DND-41 (cell line): Measurements from ENCODE around the gene PIK3R3.

Experiments
- EZH2 ChIP-seq: IDR thresholded peaks from 3 replicates; pipeline ENCODE4 v1.6.1; 2012; ENCODE audit warnings: borderline replicate concordance, low read depth, mild to moderate bottlenecking, moderate library complexity, low read length, inconsistent platforms; ENCODE audit not compliant: severe bottlenecking
- TF ChIP-seq, protein P1 (sequence below): IDR thresholded peaks from 2 replicates; pipeline ENCODE4 v1.5.1; 2012; ENCODE audit warnings: borderline replicate concordance, low read length, moderate library complexity, mild to moderate bottlenecking; ENCODE audit not compliant: poor library complexity, severe bottlenecking; ENCODE audit errors: extremely low read depth

DNA sequence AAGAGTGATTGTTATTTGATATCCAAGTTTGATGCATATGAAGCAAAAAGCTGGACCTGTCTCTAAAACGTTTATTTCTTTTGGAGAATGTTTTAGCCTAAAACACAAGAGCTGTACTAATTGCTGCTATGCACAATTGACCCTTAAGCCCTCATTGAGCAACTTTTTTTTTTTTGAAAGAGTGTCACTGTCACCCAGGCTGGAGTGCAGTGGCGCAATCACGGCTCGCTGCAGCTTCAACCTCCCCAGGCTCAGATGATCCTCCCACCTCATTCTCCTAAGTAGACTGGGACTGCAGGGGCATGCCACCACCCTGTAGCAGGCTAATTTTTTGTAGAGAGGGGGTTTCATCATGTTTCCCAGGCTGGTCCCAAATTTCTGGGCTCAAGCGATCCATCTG is 129.1 kb downstream of the PIK3R3 start:
- TF ChIP-seq, protein P1, sequence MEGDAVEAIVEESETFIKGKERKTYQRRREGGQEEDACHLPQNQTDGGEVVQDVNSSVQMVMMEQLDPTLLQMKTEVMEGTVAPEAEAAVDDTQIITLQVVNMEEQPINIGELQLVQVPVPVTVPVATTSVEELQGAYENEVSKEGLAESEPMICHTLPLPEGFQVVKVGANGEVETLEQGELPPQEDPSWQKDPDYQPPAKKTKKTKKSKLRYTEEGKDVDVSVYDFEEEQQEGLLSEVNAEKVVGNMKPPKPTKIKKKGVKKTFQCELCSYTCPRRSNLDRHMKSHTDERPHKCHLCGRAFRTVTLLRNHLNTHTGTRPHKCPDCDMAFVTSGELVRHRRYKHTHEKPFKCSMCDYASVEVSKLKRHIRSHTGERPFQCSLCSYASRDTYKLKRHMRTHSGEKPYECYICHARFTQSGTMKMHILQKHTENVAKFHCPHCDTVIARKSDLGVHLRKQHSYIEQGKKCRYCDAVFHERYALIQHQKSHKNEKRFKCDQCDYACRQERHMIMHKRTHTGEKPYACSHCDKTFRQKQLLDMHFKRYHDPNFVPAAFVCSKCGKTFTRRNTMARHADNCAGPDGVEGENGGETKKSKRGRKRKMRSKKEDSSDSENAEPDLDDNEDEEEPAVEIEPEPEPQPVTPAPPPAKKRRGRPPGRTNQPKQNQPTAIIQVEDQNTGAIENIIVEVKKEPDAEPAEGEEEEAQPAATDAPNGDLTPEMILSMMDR: no peak
- no peak for TF ChIP-seq EZH2
